Activated CD8-positive, alpha-beta memory T cell treated with anti-CD3 and anti-CD28 coated beads, Interleukin-2, amount 50 U/mL, for 24 hours (primary cell): ENCODE measurements around the gene C1QTNF5.

ENCODE experiments used
- DNase-seq: peaks from one replicate; pipeline ENCODE4 v3.0.0-alpha.2; 2020; ENCODE audit errors: extremely low read depth

The C1QTNF5 gene

GRCh38 chr11:119359365-119360214 lies 18.9 kb upstream of the C1QTNF5 start:
- no peak for DNase-seq

GRCh38 chr11:119357074-119357473 lies 16.4 kb upstream of the C1QTNF5 start:
- no peak for DNase-seq

DNA sequence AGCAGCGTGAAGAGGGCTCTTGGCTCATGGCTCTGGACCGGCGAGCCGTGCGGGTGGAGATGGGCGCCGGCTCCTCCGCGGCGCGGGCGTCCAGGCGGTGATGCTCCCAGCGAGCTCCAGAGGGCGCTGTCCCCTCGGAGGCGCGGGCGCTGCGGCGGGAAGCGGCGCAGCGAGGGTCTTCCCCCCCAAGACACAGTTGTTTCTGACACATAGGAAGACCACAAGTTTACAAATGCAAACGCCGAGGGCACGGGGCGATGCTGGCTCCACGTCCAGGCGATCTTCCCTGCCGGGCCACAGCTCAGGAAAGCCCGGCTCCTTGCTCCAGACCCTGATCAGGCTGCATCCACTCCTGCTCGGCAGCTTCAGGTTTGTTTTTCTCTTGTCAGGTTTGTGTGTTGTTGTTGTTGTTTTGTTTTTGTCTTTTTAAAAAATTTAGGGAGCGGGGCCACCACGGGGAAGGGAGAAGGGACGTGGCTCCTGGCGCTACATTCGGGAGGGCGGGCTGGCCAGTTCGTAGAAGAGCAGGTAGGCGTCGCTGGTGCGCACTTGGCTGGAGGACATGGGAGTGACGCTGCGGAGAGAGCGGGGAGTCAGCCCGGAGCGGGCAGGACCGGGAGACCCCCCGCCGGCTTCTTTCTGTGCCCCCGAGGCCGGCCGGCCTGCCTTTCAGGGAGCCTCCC lies 15.8 kb upstream of the C1QTNF5 start:
- DNase-seq: peak; percentile 17

- no peak for DNase-seq
Observed at GRCh38 chr11:119355091-119355843, 14.6 kb upstream of the C1QTNF5 start.

DNA sequence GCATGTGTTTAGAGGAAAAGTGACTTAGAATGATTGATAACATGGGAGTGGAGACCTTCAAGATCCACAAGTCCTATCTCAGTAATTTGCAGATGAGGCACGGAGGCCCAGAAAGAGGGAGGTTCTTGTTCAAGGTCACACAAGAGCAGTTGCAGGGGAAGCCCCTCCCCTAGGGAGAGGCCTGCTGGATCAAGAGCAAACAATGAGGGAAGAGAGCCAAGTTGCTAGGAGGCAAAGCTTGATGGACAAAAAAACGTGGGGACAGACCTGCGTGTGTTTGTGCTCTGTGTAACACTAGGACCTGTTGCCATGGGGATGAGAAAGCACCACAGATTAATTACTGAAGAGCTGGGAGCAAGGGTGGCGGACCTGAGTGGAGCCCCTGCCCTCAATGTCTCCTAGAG lies 12.2 kb upstream of the C1QTNF5 start:
- DNase-seq: no peak

- no peak for DNase-seq
Observed at GRCh38 chr11:119351232-119351631, 10.5 kb upstream of the C1QTNF5 start.

GRCh38 chr11:119350302-119350701 lies 9.6 kb upstream of the C1QTNF5 start:
- DNase-seq: no peak

DNA sequence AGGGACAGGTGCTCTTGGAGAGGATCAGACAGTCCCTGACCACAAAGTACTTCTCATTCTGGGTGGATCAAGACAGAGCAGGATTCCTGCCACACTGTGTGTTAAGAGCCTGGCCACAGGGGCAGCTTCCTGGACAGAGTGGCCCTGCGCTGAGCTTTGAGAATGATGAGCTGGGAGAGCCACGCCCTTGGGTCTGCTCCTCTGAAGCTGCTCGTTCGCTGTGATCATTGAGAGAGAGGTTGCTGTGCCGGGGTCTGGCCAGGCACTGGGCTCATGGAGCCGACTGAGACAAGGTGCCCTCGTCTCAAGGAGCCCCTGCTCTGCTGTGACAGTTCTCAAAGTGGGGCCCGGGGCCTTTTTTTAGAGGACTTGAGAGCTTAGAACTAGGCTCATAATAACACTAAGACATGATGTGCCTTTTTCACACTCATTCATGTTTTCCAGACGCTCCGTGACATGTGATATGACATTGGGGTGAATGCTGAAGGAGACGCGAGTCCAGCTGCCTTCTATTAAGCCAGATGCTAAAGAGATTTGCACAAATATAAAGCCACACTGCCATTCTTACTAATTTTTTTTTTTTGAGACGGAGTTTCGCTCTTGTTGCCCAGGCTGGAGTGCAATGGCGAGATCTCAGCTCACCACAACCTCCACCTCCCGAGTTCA lies 7.4 kb upstream of the C1QTNF5 start:
- DNase-seq: no peak

GRCh38 chr11:119347242-119347641 lies 6.6 kb upstream of the C1QTNF5 start:
- no peak for DNase-seq

DNA sequence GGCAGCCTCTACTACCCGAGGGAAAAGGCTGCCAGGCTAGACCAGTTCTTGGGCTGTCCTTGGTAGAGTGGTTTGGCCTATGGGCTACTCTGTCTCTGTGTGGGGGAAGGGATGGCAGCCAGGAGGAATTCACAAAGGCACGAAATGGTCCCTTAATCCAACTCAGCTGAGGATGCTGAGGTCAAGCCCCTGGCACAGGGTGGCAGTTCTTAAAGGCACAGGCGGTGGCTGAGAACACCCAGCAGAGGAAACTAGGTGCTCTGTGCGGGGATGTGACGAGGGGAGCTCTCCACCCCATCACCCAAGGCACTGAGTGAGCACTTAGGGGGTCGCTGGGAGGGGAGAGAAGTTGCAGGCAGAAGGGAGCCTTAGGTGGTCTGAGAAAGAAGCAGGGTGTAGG lies 5.9 kb upstream of the C1QTNF5 start, which contains the start of gene MFRP:
Gene MFRP (minus strand): TSS at position 101 of the 400 bp plus-strand sequence. CDS start 192 bp downstream, outside the sequence.
- DNase-seq: no peak

DNA sequence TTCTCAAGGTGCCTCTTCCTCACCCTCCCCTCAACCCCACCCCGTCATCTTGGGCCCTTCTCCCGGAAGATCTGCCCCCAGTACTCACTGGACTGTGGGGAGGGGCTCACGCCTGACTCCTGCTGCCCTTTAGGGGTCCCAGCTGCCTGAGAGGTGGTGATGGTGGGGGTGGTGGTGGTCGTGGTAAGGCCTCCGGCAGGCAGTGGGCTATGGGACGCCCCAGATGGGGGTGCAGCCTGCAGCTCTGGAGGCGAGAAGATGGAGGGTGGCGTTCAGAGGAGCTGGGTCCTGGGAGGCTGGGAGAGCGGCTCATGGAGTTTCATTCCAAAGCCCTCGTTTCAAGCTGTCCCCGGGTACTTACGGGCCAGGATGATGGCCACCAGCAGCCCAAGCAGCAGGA lies 5.0 kb upstream of the C1QTNF5 start:
- DNase-seq: no peak

DNA sequence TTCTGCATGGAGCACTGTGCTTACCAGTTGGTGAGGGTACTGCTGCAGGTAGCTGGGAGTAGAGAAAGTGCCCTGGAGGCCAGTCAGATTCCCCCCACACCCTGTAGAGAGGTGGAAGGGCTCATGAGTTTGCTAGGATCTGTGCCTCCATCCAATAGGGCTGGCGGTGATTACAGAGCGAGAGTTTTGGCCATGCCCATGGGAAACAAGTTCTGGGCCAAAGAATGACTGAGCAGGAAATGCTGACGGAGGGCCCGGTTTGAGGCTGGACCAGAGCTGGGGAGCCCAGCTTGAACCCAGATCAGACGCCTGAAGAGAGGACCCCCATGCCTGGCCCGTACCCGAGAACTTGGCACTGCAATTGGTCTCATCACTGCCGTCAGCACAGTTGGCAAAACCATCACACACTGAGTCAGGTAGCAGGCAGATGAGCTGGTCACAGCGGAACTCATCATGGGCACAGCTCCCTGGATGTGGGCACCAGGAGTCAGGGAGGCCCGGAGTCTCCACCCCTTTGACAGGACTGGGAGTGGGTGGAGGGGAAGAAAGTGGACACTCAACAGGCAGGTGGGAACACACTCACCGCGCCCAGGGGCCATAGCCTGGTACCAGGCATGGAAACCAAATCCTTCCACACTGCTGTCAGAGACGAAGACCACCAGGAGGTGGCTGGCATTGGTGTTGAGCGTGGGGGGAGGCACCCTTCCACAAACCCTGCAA lies 3.8 kb upstream of the C1QTNF5 start:
- no peak for DNase-seq

GRCh38 chr11:119343726-119344125 lies 3.0 kb upstream of the C1QTNF5 start:
- no peak for DNase-seq

GRCh38 chr11:119342362-119343130 lies 1.9 kb upstream of the C1QTNF5 start:
- no peak for DNase-seq

DNA sequence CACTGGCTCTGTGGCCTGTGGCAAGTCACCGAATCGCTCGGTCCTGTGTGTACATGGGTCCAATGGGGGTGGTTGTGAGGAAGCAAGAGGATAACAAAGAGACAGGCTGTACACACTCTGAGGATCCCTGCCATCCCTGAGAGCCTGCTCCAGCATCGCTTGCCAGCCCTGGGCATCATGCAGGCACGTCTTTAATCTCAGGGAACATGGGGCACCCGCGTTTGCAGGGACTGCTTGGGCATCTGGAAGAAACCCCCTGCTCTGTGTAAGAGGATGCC lies 1.3 kb upstream of the C1QTNF5 start:
- DNase-seq: no peak

GRCh38 chr11:119341222-119342022 lies 739 bp upstream of the C1QTNF5 start:
- DNase-seq: no peak

- no peak for DNase-seq
Observed at GRCh38 chr11:119339589-119340334, 921 bp downstream of the C1QTNF5 start.

- DNase-seq: no peak
Observed at GRCh38 chr11:119338965-119339588, 1.6 kb downstream of the C1QTNF5 start.
